A673 (cell line): Measurements from ENCODE around the gene ANKRD2. TPM values are rescaled to one million over a fixed set of nuclear protein-coding genes. Genes with fewer than 3 reads are reported as not detected.

ENCODE experiments used
- BruUV-seq: library from RNA; stranded (reverse); fragments of 400-500 nt; replicated peaks from 2 replicates; lab custom pipeline; 2021; lab: Mats Ljungman, UMichigan
- CTCF ChIA-PET: fragments of 300-600 bp; sonication (Branson Sonifier 250); formaldehyde crosslinking; loops from one replicate; lab custom pipeline; 2022; ENCODE audit warnings: antibody characterized with exemption; lab: Charles Lee
- POLR2A ChIA-PET: fragments of 300-600 bp; sonication (Branson Sonifier 250); formaldehyde crosslinking; loops from one replicate; lab custom pipeline; 2022; ENCODE audit warnings: antibody characterized with exemption; ENCODE audit not compliant: low non-redundant PET; lab: Charles Lee
- DNase-seq: peaks from one replicate; pipeline ENCODE4 v3.0.0-alpha.2; 2015; ENCODE audit warnings: low spot score
- H3K27ac ChIP-seq: fragments of 200-600 bp; sonication (generic); 2 replicates; pipeline ENCODE4 v1.5.1; 2016; ENCODE audit warnings: mixed run types, low read depth, mild to moderate bottlenecking, mixed read lengths, antibody characterized with exemption, low read length; ENCODE audit not compliant: poor library complexity, severe bottlenecking
- H3K27me3 ChIP-seq: fragments of 200-600 bp; sonication (generic); replicated peaks from 2 replicates; pipeline ENCODE4 v1.6.1; 2017; ENCODE audit warnings: mixed run types, low read depth, mild to moderate bottlenecking, mixed read lengths, antibody characterized with exemption, low read length; ENCODE audit not compliant: insufficient read depth, poor library complexity
- H3K36me3 ChIP-seq: fragments of 200-600 bp; sonication (generic); 2 replicates; pipeline ENCODE4 v1.6.1; 2016; ENCODE audit warnings: mixed run types, mild to moderate bottlenecking, mixed read lengths, antibody characterized with exemption, low read length; ENCODE audit not compliant: insufficient read depth, poor library complexity, severe bottlenecking
- H3K4me1 ChIP-seq: fragments of 200-600 bp; sonication (generic); 2 replicates; pipeline ENCODE4 v1.6.1; 2017; ENCODE audit warnings: mixed run types, mild to moderate bottlenecking, mixed read lengths, antibody characterized with exemption, low read length; ENCODE audit not compliant: insufficient read depth, poor library complexity, severe bottlenecking
- H3K4me3 ChIP-seq: fragments of 200-600 bp; sonication (generic); 2 replicates; pipeline ENCODE4 v1.5.1; 2016; ENCODE audit warnings: low read depth, mixed run types, mild to moderate bottlenecking, mixed read lengths, low read length; ENCODE audit not compliant: poor library complexity, severe bottlenecking
- H3K9me3 ChIP-seq: fragments of 200-600 bp; sonication (generic); 2 replicates; pipeline ENCODE4 v1.6.1; 2016; ENCODE audit warnings: mixed run types, low read depth, mild to moderate bottlenecking, mixed read lengths, antibody characterized with exemption, low read length; ENCODE audit not compliant: poor library complexity, severe bottlenecking
- EZH2 ChIP-seq: fragments of 200-600 bp; sonication (generic); IDR thresholded peaks from 2 replicates; pipeline ENCODE4 v1.6.1; 2017; ENCODE audit warnings: borderline replicate concordance, low read depth, mild to moderate bottlenecking, mixed read lengths, antibody characterized with exemption, low read length; ENCODE audit not compliant: poor library complexity, severe bottlenecking
- intact Hi-C: fragments of 100-400 bp; cut with micrococcal nuclease; formaldehyde crosslinking; loops from one replicate; pipeline ENCODE4 v1.10.0; 2022; ENCODE audit not compliant: unreplicated experiment
- total RNA-seq: library from RNA; stranded (reverse); gene quantifications from 2 replicates; pipeline ENCODE4 v1.2.3, GENCODE V29; 2021
- TF ChIP-seq, protein P1 (sequence below): fragments of 300-800, 200-600 bp; sonication (generic); conservative IDR thresholded peaks from 2 replicates; pipeline ENCODE4 v1.5.1; 2017; ENCODE audit warnings: low read depth, mild to moderate bottlenecking, antibody characterized with exemption, low read length, moderate library complexity, mixed read lengths

Gene ANKRD2
- total RNA-seq, 1 experiment from 2014 or later, result not detected

DNA sequence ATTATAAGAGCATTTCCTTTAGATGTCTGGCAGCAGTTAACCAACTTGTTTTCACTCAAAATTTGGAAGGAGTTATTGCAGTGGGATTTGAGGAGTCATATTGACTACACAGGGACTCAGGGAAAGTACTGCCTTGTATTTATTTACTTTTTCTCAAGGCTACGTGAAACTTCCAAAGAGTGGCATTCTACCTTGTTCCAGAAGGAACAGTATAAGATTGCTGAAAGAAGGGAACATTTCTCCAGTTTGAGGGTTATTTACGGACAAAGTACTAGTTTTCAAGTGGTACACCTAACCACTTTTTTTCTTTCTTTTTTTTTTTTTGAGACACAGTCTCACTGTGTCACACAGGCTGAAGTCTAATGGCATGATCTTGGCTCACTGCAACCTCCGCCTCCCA lies 55.6 kb downstream of the ANKRD2 start:
- ChIA-PET CTCF (no interaction called here), POLR2A (no interaction called here)
- no peaks in the 10 kb centered on the region for H3K36me3 ChIP-seq
- H3K27me3 ChIP-seq, result no peaks in the 10 kb centered on the region
- no peak for TF ChIP-seq EZH2
- TF ChIP-seq, protein P1, sequence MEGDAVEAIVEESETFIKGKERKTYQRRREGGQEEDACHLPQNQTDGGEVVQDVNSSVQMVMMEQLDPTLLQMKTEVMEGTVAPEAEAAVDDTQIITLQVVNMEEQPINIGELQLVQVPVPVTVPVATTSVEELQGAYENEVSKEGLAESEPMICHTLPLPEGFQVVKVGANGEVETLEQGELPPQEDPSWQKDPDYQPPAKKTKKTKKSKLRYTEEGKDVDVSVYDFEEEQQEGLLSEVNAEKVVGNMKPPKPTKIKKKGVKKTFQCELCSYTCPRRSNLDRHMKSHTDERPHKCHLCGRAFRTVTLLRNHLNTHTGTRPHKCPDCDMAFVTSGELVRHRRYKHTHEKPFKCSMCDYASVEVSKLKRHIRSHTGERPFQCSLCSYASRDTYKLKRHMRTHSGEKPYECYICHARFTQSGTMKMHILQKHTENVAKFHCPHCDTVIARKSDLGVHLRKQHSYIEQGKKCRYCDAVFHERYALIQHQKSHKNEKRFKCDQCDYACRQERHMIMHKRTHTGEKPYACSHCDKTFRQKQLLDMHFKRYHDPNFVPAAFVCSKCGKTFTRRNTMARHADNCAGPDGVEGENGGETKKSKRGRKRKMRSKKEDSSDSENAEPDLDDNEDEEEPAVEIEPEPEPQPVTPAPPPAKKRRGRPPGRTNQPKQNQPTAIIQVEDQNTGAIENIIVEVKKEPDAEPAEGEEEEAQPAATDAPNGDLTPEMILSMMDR, result no peak
- no peak for DNase-seq
- H3K9me3 ChIP-seq, result no peaks in the 10 kb centered on the region
- no peak overlapping the region for H3K4me3 ChIP-seq
- peaks cover 12% of the 10 kb centered on the region for H3K4me1 ChIP-seq
- BruUV-seq, result no TSS peak
- H3K27ac ChIP-seq, result no peak overlapping the region
- intact Hi-C loops, result no loop called here

DNA sequence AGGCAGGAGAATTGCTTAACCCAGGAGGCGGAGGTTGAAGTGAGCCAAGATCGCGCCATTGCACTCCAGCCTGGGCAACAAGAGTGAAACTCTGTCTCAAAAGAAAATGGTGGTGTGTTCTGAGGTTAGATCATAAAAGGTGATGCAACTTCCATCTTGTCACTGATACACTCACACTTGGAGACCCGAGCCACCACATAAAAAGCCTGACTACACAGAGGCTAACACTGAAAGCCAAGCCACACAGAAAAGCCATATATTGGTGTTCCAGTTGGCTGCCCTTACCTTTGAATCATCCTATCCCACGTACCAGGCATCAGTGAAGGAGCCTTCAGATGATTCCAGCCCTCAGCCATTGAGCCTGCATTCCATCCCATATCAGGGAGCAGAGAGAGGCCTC lies 56.7 kb downstream of the ANKRD2 start:
- no TSS peak for BruUV-seq
- no peak for DNase-seq
- Histone ChIP-seq H3K27me3 (no peaks in the 10 kb centered on the region), H3K9me3 (no peaks in the 10 kb centered on the region), H3K36me3 (no peaks in the 10 kb centered on the region), H3K4me1 (peaks cover 12% of the 10 kb centered on the region), H3K27ac (no peak overlapping the region), H3K4me3 (no peak overlapping the region)
- TF ChIP-seq, protein P1, result no peak
- TF ChIP-seq EZH2, result no peak
- intact Hi-C loops, result no loop called here
- ChIA-PET POLR2A (no interaction called here), CTCF (no interaction called here)

DNA sequence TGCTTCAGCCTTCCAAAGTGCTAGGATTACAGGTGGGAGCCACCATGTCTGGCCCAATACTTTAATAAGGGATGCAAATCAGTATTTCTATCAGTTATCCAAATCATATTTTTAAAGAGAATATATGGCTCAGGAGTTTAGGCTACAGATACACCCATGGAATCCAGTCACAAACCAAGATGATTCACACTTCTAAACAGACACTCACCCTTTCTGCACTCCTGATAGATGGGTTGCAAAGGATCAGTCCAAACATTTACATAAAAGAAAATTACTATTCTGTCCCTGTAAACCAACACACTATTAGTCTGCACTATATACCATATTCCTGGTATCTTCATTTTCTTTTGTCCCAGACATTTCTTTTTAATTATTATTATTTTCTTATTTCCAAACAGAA lies 58.5 kb downstream of the ANKRD2 start:
- no peaks in the 10 kb centered on the region for H3K9me3 ChIP-seq
- no peak overlapping the region for H3K4me3 ChIP-seq
- no peak for TF ChIP-seq EZH2
- TF ChIP-seq, protein P1, result no peak
- POLR2A ChIA-PET, result no interaction called here
- no peaks in the 10 kb centered on the region for H3K36me3 ChIP-seq
- BruUV-seq, result no TSS peak
- H3K27ac ChIP-seq, result no peak overlapping the region
- no peak for DNase-seq
- intact Hi-C loops, result no loop called here
- H3K27me3 ChIP-seq, result no peaks in the 10 kb centered on the region
- peaks cover 12% of the 10 kb centered on the region for H3K4me1 ChIP-seq
- CTCF ChIA-PET, result no interaction called here
